GM18868 (cell line): ENCODE measurements around the gene RAD51B.

Experiments used
- ATAC-seq: cut with Tn5 transposase; IDR thresholded peaks from one replicate; pipeline ENCODE4 v1.9.1; 2021; ENCODE audit warnings: mild to moderate bottlenecking, moderate library complexity; ENCODE audit not compliant: unreplicated experiment

The RAD51B gene

DNA sequence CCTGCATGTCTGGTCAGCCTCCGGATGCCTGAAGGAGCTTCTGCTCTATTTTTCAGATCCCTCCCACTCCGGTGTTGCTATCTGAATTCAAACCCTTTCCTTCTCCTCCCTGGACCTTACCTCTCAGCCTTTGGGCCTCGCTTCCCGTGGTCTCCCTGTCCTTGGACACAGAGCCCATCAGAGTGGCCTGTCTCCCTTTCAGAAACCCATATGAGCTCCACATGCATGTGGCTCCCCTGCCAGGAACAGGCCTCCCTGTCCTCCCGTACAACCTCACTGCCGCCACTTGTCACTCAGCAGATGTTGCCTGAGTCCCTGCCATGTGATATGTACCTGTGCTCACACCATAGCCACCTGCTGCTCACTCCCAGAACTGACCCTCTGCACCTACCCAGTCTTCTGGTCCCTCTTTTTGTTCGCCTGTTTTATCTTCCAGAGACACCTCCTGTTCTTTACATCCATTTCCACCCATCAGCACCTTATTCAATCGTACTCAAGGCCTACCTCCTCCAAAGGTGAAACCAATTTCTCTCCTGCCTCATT is 790.7 kb downstream of the RAD51B start:
- ATAC-seq = no peak

DNA sequence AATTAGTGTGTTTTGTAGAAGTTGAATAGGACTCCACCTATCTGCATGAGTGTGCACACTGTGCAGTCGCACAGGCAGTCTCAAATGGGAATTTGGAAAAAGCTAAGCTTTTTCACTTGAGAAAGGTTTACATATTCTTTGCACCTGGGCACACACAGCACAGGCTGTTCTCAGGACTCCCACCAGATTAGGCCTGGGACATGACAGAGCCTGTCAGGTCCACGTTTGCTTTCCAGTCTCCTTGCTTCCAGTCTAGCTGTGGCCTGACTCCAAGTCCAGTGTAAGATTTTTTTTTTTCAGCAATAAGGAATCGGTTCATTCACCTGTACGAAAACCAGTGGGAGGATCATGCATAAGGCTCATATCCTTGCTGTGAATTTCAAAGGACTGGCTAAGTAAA is 792.0 kb downstream of the RAD51B start:
- ATAC-seq = no peak

DNA sequence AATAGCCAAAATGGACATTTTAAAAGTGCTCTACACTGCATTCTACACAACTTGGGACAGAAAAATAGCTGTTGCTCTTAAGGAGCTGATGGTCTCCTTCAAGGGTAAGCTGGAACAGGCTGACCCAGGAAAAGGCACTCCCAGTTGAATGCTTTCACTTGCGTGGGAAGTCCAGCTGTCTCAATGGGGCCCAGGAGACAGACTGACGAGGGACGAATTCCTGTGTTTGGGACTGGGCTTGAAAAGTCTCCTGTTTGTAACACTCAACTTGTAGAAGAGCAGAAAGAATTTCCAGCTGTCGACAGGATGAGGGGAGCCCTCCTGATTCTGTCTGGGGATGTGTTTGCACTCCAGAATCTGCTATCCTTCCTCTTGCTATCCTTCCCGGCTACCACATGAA is 792.5 kb downstream of the RAD51B start:
- ATAC-seq = no peak

DNA sequence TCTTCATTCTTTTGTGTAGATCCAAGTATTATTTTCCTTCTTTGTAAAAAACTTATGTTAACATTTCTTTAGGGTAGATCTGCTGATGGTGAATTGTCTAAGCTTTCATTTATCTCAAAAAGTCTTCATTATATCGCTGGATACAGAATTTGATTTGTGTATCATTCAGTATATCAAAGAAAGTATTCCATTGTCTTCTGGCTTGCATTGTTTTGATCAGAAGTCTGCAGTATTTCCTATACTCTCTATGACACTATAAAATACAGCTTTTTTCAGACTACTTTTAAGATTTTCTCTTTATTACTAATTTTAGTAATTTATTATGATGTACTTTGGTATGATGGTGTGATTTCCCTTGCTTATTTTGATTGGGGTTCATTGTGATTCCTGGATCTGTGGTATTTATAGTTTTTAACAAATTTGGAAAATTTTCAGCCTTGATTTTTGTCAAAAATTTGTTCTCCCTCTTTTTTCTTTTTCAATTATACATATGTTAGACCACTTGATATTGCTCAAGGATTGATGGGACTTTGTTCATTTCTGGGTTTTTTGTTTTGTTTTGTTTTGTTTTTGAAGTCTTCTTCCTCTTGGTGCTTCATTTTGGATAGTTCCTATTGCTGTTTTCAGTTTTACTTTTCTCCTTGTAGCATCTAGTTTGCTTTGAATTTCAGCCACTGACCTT is 796.8 kb downstream of the RAD51B start:
- ATAC-seq = no peak

DNA sequence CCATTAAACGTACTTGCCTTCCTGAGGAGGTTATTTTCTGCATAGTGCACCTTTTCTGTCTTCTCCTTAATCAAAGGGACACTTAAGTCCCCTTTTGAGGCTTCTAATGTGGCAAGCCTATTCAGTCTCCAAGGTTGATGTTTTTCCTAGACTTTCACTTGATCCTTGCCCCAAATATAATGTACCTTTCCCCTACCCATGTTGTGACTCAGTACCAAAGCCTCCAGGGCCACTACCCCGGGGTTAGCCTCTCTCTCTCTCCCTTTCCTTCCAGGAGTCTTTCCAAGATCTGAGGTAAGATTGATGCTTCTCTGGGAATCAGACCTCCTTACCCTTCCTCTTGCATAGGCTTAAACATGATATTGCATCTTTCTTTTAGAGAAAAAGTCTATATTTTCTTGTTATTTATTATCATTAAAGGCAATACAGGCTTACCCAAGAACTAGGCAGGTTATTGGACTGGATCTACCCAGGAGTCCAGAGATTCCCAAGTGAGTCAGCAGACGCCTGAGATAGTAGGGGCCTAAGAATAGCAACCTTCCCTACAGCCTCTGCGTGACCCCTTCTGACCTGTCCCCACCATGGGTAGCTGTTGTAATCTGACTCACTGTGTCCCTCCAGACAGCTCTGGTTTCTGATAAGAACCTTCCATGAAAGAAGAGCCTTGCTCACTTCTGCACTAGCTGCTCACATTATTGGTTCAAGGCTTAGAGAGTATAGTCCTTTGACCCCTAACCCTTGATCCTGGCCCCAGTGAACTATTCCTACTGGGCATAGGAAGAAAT is 800.4 kb downstream of the RAD51B start:
- ATAC-seq = no peak

DNA sequence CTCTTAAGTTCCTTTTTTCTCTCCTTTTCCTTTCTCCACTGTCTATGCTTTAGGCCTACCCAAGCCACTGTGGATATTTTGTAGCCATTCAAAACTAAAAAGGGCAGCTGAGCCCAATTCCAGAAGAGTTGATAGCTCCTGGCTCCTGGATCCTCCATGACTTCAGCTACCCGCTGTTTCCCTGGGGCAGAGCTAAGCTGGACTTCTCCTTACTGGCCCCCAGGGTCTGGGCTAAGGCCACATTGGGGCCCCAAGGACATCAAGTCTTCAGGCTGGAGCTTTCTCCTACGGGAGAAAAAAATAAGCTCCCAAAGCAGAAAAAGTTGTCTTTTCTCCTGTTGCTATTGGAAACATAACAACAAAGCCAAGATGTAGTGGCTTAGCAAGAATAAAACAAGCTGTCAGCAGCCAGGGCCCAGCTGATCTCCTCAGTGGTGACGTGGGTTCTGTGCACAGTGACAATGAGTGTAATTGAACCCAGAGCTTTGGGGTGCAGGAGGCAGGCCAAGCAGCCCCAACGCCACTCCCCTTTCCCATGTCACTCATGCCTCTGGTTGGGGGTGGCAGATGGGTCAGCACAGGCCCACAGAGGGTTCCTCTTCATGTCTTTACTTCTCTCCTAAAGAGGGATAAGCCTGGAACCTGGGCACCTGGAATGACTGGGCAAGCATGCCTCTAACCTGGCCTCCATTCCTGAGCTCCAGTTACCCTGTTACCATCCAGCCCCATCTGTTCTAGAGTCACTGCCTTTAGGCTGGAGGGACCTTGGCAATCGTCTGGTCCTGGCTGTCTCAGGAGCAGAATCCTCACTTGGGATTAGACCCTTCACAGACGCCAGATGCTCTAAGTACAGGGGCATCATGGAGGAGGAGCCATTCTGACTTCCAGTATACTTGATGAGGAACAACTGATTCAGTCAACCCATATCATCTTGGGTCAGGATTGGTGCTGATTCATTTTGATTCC is 802.1 kb downstream of the RAD51B start:
- ATAC-seq = no peak

DNA sequence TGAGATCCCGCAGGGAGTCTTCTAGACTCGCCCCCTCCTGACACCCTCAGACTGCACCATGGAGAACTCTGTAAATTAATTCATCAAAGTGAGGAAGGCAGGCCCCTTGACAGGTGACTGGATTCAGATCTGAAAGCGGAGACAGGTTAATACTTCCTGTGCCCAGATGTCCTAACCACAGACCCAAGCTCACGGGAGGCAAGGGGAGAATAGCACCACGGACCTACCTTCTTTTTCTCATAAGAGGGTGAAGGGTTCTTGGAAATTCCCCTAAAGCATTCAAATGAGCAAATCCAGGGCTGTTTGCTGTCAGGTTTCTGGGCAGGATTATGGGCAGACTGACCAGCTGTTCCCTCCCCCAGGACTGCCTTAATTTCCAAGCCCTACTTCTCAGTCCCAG is 803.3 kb downstream of the RAD51B start:
- ATAC-seq = no peak

DNA sequence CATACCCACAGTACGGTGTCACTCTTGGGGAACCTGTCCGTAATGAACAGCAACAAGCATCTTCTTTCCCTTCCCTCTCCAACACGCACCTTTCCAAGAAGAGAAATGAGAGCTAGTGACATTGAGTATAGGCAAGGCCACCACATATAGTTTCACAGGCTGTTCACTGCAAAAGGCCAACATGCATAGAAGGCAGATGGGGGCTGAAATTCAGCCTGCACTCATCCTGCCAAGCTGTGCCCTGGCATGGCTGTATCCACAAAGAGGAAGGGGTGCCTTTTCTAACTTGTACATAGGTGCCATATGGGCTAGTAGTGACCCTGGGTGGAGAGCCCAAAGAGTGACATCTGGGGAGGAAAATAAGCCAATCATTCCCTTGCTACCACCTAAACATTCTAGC is 803.7 kb downstream of the RAD51B start:
- ATAC-seq = no peak

DNA sequence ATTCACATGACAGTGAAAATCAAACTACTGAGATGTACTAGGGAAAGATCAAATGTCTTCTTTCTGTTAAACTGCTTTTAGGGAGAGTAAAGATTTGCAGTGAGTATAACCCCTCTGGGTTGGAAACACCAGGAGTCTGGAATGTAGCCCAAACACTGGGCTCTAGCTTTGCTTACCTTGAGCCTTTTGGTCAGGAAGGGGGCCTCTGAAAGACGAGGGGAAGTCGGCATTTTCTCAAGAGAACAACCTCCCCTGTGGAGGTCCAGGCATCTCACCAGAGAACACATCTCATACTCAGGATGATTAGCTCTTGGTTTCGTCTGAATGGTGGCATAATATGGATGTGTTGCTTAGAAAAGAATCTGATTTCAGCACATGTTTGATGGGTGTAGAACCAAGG is 804.2 kb downstream of the RAD51B start:
- ATAC-seq = no peak

DNA sequence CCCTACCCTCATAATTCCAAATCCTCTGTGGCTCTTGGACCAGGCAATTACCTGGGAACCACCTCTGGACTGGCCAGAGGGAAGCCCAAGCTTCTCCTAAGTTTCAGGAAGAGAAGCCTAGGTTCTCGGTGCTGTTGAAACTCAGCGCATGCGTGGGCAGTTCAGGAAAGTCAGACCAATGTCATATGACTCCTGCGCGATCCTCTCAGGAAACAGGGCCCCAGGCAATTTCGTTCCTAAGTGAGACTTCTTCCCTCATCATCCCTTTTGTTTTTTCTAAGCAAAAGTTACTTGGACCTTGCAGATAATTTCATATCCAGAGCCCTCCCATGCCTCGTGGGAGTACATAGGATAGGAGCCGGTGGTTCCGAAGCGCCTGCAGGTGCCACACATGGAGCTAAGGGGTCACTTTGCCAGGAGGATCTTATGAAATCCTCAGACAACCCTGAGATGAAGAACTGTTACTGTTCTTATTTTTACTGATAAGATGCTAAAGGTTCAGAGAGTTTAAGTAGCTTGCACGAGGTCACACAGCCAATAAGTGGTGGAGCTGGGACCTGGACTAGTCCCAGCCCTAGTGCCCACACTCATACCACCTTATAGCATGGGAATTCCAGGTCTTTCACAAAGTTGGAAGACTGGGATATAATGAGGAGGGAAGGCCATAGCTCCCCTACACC is 805.1 kb downstream of the RAD51B start:
- ATAC-seq = no peak

DNA sequence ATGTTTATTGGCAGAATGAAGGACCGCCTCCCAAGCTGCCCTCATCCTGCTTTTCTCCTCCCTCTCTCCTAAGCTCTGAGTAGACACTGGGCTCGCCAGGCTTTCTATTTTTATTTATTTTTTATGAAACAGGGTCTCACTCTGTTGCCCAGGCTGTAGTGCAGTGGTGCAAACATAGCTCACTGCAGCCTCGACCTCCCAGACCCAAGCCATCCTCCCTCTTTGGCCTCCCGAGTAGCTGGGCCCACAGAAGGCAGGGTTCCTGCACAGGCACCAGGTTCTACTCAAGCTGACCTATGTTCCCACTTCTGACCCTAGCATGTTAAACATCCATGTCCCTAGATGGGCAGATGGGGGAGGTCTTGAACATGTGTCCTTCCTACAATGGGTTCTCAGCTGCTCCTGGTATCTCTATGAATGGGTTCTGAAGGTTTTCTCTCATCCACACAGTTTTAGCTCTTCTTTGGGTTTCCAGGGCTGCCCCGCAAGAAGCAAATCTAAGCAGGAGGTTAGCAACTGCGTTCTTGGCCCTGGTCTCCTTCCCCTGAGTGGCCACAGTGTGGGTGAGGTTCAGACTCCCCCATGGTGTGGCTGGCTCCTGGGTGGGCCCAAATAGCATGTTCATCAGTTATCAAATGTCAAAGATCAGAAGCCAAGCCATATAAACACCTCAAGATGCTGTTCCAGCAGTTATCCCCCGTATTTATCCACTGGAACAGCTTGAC is 805.9 kb downstream of the RAD51B start:
- no peak for ATAC-seq

DNA sequence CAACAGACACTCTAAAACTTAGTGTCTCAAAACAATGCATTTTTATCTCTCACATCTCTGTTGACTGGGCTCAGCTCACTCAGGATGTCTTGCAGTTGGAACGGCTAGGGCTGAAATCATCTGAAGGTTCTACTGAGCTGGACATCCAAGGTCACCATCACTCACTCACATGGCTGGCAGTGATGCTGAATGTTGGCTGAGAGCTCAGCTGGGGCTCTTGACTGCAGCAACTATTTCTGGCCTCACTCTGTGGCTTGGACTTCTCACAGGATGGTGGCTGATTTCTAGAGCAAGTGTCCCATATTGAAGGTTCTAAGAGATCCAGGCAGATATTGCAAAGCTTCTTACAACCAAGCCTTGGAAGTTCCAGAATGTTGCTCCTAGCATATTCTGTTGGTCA is 806.8 kb downstream of the RAD51B start:
- no peak for ATAC-seq

DNA sequence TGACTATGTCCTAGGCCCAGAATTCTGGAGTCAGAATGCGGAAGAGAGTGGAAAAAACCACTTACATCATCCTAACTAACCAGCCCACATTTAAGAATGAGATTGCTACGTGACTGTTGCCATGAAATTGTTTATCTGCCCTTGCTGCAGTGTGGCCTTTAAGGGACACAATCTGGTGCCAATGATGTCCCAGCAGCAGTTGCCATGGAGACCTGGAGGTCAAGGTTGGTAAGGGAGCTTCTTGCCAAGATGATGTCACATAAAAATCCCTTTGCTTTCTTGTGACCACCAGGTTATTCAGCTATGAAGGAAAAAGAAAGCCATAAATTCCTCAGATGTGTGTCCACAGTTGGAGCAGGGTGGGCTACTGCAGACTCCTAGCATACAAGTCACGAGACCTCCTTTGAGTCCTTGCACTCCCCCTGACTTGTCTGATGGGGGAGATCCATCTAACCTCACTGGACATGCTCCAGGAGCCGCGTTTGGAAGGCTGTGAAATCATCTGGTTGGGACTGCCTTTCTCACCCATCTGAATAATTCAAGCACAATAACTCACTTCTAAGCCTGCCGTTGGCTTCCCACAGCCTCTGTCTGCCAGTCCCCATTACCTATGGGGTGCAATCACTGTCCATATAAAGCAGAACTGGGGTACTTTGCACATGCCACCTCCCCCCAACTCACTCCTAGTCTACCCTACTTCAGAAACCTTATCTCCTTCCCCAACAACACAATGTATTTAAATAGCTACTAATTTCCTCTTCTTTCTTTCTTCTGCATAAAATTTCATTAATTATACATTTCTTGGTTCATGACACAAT is 807.7 kb downstream of the RAD51B start:
- no peak for ATAC-seq

DNA sequence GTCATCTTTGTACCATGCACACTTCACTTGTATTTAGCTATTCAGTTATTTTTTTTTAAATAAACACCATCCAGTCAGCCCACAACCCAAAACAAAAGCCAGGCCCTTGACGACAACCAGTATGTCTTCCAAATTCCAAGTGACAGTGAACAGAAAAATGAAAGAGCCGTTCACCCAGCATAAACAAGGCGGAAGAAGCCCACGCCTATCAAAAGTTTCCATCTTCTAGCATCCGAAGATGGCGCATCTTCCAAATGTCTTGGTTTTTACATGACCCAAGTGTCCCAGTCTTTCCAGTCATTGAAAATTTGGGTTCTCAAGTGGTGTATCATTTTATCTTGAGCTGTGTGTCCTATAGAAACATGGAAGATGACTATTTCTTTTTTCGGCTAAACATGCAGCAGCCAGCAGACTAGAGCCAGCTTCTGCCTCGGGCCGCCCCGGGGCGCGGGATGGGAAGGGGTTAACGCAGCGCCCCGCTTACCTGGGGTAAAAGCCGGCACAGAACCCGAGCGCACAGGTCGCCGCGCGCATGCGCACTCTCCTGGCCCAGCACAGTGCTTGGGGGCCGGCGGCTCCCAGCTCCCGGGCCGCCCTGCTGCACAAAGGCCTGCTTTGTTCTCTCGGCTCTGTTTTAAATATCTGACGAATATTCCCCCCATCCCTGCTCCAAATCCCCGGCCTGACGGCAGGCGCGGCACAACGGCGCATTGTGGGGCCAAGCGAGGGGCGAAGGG is 808.5 kb downstream of the RAD51B start:
- ATAC-seq = peak; percentile 52

DNA sequence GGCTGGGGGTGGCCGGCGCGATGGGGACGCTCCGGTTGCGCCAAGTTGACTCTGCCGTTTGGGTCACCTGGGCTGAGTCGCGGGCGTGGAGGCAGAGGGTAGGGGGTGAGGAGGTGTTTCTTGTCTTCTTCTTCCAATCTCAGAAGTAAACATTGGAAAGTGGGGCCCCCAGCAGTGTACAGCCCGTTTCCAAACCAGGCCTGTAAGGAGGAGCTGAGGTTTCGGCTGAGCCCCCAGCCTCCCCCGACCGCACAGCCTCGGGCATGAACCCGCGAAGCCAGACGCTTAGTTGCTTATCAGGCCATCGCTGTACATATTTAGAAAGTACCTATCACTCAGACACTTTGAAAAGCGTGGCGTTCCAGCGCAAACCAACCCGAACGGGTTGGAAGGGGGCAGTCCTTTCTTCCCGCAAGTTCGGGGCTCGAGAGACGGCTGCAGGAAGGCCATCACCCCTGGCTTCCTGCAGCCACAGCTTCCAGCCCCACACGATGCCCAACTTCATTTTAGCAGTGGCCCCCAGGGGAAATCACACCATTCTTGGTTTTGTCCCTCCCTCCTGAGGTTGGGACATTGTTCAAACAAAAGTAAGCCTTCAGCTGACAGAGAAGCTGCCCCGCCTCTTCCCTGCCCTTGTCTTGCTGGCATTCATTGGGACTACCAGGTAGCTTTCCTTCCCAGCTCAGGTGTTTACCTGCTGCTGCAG is 809.2 kb downstream of the RAD51B start:
- peak; percentile 36 for ATAC-seq

DNA sequence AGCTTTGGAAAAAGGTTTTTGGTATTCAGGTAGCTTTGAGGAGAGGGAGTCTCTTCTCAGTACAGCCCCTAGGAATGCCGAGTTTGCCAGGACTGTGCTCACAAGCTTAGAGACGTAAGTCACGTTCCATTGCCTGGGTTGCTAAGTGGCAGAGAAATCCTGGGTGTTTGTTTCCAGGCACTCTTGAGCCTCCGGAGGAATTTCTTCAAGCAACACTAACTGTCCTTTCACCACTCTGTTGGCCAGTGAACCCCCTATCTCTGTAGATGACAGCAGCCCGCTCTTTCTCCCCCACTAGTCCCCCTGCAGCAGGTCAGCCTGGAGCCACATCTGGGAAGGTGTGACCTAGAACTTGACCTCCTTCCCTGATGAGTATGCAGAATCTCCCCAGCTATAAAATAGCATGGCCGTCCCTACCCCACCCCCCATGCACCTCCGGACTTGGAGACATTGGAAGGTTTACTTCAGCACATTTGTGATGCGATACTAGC is 810.5 kb downstream of the RAD51B start:
- no peak for ATAC-seq

DNA sequence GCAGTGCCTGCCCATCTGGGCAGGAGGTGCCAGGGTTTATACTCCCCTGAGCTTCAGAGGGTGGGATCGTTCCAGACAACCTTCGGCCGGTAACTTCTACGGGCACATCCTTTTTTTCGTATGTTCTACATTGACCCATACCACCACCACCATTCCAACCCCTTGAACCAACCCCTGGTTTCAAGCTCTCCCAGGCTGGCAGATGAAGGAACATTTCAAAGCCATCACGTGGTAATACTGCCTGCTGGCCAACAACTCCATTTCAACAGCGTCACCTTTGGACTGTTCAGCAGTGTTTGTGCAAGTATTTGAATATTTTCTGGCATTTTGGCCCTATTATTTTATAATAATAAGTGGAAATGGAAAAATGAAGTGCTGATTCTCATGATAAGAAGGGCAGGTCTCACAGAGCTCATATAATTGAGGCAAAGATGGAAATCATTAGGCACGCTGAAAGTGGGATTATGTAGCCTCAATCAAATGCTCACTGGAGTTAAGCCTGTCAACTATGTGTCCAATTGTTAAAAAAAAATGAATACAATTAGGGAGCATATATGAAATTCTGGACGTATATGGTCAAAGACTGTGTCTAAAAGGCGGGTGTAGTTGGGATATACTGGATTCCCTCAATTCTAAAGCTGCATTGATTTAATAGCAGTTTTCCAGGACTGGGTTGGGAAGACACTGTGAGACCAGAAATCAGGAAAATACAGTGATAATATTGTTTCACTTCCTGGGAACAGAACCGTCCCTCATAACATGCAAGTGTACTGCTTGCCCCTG is 811.2 kb downstream of the RAD51B start:
- ATAC-seq = no peak
